HG03064 (cell line): ENCODE measurements around the gene SPTY2D1.
A peak's percentile ranks its signal among the peaks of the same experiment; 100 is the strongest.
"Not testable (repeated sequence)": the region's sequence is repeated elsewhere in the genome, so short reads cannot be mapped to it uniquely, and the experiment has no call there.

Source experiments
- ATAC-seq: cut with Tn5 transposase; IDR thresholded peaks from one replicate; pipeline ENCODE4 v1.9.1; 2021; ENCODE audit warnings: low read depth; ENCODE audit not compliant: unreplicated experiment

SPTY2D1 gene, protein sequence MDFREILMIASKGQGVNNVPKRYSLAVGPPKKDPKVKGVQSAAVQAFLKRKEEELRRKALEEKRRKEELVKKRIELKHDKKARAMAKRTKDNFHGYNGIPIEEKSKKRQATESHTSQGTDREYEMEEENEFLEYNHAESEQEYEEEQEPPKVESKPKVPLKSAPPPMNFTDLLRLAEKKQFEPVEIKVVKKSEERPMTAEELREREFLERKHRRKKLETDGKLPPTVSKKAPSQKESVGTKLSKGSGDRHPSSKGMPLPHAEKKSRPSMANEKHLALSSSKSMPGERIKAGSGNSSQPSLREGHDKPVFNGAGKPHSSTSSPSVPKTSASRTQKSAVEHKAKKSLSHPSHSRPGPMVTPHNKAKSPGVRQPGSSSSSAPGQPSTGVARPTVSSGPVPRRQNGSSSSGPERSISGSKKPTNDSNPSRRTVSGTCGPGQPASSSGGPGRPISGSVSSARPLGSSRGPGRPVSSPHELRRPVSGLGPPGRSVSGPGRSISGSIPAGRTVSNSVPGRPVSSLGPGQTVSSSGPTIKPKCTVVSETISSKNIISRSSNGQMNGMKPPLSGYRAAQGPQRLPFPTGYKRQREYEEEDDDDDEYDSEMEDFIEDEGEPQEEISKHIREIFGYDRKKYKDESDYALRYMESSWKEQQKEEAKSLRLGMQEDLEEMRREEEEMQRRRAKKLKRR

DNA sequence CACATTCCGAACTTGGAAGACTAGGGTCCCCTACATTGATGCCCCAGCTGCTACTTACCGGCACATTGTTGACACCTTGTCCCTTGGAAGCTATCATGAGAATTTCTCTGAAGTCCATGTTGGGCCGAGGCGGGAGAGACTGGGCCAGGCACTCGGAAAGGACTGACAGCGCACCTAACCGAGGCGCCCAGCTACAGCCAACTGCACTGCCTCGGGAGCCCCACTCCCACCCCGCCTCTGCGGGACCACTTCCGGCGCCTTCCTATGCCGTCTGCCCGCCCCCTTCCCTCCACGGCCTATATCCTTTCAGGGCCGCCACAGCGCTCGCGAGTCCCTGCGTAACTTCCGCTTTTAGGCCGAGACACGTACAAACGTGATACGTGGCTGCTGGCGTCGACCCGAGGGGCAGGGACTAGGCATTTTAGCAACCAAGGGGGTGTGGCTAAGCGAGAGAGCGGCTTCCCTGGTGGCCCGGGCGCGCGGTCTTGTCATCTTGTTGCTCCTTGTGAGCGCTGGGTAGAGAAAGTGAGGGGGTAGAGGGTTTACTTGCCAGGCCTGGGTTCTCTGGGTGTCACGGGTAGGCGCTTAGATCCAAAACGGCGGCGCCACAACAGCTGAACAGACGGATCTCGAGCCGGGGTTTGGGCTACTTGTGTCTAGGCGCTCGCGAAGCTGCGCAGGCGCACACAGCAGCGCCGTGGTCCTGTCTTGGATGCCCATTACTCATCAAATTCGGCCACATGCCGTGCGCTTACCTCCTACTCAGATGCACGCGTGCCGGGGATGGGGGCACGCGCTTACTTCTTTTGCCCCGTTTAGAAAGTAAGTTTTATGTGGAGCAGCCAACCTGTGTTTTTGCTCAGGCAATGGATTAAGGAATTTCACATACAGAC, at the start of gene SPTY2D1:
SPTY2D1 (minus strand) TSS at position 203 of the 893 bp plus-strand sequence; CDS start at position 118, 85 bp downstream.
- peak; percentile 80 for ATAC-seq

DNA sequence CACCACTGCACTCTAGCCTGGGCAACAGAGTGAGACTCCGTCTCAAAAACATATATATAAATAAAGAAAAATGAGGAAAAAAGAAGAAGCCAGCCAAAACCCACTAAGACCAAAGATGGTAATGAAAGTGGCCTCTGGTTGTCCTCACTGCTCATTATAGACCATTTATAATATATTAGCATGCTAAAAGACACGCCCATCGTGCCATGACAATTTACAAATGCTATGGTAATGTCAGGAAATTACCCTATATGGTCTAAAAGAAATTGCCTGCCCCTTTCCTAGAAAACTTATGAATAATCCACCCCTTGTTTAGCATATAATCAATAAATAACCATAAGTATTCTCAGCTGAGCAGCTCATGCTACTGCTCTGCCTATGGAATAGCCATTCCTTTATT, 48.3 kb upstream of the SPTY2D1 start:
- ATAC-seq, result no peak

DNA sequence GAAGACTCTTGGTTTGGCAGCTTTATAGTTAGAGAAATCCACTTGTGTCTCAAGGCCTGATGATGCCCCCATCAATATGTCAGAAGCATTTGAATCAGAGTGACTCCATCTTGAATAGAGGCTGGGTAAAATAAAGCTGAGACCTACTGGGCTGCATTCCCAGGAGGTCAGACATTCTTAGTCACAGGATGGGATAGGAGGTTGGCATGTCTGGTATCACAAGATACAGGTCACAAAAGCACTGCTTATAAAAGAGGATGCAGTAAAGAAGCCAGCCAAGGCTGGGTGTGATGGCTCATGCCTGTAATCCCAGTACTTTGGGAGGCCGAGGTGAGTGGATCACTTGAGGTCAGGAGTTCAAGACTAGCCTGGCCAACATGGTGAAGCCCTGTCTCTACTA, 47.8 kb upstream of the SPTY2D1 start:
- ATAC-seq, result not testable (repeated sequence)

DNA sequence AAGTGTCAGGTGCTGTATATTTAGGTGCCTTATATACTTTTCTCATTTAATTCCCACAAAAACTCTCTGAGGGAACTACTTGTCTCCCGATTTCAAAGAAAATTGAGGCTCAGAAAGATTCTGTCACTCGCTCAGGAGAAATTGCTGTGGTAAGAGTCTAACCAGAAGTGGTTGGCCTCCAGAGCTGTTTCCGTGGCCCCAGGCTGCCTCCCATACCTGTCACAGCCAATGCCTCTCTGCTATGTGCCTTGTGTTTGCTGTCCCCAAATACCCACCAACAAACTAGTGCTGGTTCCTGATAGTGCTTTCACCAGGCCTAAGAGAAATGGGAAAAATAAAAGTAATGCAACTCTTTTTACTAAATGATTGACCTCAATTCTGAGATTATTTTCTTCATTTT, 43.4 kb upstream of the SPTY2D1 start:
- ATAC-seq, result no peak

DNA sequence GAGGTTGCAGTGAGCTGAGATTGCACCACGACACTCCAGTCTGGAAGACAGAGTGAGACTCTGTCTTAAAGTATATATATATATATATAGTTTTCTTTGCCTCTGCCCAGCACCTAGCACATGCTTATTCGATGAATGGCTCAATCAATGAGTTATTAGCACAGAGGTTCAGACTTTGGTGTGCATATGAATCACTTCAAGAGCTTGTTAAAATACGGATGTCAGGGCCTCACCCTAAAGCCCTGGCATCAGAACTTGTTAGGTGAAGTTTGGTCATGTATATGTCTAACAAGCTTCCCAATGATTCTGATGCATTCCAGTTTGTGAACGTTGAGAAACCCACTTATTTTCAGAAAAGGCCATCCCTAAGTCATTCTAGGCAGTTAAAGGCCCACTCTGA, 42.7 kb upstream of the SPTY2D1 start:
- no peak for ATAC-seq

DNA sequence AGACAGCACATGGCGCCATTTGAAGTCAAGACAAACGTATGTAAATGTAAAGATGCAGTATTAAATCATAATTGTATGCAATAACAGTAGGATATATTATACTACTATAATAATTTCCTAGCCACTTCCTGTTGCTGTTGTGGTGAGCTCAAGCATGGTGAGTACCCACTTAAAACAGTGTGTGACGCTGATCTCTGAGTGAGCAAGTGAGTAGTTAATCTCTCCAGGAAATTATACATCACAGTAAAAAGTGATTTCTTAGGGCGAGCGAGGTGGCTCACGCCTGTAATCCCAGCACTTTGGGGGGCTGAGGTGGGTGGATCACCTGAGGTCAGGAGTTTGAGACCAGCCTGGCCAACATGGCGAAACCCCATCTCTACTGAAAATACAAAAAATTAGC, 38.1 kb upstream of the SPTY2D1 start:
- not testable (repeated sequence) for ATAC-seq

DNA sequence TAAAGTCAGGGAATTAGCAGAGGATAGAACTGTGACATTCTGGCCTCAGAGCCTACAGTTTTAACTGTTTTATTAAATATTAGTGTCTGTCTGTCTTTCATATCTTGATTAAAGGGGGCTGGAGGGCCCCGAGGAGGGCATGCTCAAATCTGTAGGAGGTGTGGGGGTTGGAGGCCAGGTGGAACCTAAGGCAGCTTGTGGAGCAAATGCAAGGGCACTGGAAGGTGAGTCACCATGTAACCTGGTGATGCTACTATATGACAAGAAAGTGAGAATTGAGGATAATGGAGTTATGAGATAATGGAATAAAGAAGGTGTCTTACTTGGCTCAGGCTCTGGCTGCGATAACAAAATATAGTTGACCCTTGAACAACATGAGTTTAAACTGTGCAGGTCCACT, 37.1 kb upstream of the SPTY2D1 start:
- ATAC-seq, result no peak

DNA sequence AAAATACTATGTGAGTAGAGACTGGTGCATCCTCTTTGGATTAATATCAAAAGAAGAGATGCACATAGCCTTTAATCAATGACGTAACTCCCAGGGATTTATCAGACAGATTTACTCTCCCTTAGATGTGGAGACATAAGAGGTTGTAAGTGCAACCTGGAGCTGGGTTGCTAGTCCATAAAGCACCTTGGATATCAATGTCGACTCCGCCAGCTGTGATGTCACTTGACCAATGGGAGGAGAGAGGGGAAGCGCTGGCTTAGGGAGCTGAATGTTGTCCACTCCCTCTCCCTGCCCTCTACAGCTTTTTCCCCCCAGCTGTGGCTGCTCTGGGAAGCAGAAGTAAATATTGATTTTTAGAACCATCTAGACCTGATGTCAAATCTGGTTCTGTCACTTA, 35.6 kb upstream of the SPTY2D1 start:
- ATAC-seq, result no peak

DNA sequence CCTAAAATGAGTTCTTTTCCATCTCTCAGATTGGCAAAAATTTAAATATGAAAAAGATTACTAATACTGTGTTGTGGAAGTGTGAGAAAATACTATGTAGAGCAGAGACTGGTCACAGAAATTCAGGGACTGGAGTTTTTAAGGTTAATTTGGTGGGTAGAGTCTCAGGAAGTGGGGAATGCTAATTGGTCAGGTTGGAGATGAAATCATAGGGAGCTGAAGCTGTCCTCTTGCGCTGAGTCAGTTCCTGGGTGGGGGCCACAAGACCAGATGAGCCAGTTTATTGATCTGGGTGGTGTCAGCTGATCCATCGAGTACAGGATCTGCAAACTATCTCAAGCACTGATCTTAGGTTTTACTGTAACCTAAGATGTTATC, 35.1 kb upstream of the SPTY2D1 start:
- no peak for ATAC-seq

DNA sequence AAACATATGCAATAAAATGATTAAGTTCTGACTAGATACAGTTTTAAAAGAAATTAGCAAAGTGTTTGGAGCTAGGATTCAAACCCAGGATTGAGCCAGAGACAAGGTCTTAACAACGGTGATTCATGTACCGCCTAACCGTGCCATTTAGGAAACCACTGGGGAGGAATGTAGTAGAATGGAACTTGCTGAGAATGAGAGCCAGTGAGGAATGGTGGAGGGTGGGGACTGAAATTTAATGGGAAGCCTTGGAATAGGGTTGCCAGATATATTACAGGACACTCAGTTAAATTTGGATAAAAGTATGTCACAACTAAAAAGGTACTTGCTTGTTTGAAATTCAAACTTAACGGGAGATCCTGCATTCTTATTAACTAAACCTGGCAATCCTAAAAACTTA, 34.0 kb upstream of the SPTY2D1 start:
- ATAC-seq, result no peak

DNA sequence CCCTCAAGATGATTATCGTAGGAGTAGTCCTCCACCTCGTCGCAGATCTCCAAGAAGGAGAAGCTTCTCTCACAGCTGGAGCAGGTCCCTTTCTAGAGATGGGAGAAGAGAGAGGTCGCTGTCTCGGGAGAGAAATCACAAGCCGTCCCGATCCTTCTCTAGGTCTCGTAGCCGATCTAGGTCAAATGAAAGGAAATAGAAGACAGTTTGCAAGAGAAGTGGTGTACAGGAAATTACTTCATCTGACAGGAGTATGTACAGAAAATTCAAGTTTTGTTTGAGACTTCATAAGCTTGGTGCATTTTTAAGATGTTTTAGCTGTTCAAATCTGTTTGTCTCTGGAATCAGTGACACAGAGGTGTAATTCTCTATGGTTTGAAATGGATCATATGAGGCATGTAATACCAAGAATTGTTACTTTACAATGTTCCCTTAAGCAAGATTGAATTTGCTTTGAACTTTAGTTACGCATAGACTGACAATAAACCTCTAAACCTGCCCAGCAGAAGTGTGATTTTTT, 31.3 kb upstream of the SPTY2D1 start:
- not testable (repeated sequence) for ATAC-seq

DNA sequence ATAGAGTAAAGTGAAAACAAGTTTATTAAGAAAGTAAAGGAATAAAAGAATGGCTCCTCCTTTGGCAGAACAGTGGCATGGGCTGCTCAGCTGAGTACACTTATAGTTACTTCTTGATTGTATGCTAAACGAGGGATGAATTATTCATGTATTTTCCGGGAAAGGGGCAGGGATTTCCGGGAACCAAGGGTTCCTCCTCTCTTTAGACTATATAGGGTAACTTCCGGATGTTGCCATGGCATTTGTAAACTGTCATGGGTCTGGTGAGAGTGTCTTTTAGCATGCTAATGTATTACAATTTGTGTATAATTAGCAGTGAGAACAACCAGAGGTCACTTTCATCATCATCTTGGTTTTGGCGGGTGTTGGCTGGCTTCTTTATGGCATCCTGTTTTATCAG, 23.5 kb upstream of the SPTY2D1 start:
- ATAC-seq, result no peak

DNA sequence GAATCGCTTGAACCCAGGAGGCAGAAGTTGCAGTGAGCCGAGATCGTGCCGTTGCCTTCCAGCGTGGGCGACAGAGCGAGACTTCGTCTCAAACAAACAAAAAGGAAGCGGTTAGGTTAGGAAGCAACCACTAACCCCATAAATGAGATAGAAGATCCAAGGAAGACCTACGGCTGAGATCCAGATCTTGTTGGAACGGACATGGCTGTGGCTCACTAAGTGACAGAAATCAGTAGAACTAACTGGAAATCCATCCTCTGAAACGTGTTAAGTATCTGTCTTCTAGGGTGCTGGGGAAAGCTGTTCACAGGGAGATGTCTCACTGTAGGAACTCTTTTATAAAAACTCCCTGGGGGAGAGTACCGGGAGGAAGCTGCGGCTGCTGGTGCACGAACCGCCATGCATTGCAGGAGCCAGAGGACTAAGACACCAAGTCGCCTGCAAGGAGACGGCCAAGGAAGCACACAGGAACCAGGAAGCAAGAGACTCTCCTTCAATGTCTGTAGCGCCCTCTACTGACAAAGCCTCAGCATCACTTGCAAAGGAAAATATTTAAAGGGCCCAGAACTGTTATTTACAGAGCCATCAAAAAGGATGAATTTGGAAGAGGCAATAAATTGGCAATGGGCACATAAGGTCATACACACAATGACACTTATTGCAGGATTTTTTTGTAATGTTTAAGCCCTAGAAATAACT, 16.9 kb upstream of the SPTY2D1 start:
- ATAC-seq, result no peak

DNA sequence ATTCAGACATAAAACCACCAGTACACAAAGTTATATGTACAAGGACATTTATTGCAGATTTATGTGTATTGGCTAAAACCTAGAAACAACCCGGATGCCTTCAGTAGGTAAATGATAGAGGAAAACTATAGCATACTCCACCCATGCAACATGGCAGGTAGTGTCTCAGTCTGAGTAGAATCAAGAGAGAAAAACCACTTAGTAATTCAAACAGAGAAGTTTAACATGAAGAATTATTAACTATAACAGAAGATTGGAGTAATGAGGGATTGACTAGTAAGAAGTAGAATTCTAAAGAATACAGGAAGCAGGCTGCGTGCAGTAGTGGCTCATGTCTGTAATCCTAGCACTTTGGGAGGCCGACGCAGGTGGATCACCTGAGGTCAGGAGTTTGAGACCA, 16.2 kb upstream of the SPTY2D1 start:
- no peak for ATAC-seq

DNA sequence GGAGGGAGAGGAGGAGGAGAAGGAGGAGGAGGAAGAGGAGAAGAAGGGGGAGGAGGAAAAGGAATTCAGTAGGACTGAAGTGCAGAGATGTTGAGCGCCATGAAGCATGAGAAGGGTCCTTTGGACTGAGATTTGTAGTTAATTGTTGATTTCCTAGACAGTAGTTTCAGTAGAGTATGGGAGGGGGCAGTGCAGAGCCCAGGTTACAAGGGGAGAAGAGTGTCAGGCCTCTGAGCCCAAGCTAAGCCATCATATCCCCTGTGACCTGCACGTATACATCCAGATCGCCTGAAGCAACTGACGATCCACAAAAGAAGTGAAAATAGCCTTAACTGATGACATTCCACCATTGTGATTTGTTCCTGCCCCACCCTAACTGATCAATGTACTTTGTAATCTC, 8.9 kb upstream of the SPTY2D1 start:
- not testable (repeated sequence) for ATAC-seq

DNA sequence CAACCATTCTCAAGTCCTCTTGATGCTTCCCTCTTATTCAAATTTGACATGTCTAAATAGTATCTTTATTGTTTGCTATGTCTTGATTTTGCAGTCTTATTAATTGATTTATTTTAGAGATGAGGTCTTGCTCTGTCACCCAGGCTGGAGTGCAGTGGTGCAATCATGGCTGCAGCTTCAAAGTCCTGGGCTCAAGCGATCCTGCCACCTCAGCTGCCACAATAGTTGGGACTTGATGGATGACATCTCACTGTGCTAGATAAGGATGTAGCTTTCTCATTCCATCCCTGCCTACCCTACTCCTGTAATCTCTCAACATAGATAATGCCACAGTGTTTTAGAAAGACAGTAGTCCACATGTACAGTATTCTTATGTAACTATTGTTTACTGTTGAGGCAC, 7.5 kb upstream of the SPTY2D1 start:
- no peak for ATAC-seq

DNA sequence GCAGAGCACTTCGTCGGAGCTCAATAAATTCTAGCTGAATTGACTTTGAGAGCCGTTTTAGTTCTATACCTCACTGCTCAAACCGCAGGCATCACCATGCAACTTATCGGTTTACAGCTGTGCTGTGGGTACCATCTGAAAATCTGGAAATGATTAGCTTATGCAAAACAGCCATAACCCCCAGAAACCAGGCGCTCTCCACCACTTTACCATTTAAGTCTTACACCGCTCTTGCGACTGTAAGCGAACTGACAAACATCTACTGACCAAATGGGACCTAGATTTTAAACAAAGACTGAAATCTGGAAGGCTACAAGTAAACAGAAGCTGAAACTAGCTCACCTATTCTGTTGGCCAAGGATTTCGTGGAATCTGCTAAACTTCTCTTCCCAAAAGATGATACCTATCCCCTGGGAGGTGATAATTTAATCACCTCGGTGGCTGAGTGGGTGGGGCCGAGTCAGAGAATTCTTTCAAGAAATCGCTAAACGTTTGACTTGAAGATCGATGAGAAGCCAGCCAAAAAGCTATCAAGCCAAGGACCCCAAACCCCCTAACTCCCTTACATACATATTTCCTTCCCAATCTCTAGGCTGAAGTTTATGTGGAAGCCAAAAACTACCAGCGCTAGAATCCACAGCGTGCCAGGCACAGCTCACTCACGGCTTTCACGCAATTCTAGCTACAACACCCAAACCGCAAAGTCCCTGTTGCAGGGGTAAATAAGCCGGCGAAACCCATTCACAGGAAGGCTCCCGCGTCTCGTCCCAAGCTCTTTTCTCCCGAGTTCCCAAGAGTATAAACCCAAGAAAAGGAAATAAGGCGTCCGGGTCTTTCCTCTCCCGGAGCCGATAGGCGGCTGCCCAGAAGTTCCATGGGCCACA, 644 bp downstream of the SPTY2D1 start:
- peak; percentile 59 for ATAC-seq

DNA sequence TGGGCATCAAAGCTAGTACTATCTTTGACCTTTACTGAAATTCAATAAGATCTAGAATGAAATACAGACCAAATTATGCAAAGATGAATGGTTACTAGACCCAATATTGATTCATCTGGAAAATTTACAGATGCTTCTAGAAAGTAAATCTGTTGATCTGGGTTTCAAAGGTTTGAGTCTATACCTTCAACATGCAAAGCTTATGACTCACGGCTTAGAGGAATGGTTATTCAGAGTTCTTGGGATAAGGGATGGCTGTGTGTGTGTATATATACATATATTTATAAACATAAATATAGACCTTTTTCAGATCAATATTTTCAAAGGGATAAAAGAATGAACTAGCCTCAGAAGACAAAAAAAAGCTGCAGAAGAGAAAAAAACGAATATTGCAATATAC, 1.3 kb downstream of the SPTY2D1 start:
- ATAC-seq, result no peak

DNA sequence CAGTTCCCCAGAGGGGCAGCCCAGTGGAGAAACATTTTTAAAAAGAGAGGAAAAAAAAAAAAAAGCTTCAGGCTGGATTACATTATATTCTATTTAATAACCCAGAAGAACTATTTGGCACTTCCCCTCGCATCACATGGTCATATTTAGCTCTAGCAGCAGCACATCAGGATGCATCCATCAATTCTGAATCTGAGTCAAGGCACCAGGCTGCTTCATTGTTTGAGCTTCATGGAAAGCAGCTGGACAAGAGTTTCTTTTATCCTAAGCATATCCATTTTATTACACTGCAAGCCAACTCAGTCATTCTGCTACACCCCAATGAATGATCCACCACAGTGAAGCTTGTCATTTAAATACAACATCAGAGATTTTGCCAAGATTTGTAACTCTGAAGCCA, 10.0 kb downstream of the SPTY2D1 start:
- ATAC-seq, result no peak
